ENCODE data around the gene CELA3B.
A peak's percentile ranks its signal among the peaks of the same experiment; 100 is the strongest.
"Not testable (repeated sequence)": the region's sequence is repeated elsewhere in the genome, so short reads cannot be mapped to it uniquely, and the experiment has no call there.

The CELA3B gene

GRCh38 chr1:21976703-21977239, at the start of gene CELA3B:
TSS of gene CELA3B (plus strand) at chr1:21977022. CDS start at chr1:21977040, 18 bp downstream.
- not testable (repeated sequence) for DNase-seq (ENCODE audit: low read depth)

GRCh38 chr1:21927533-21928237, 49.1 kb upstream of the CELA3B start:
- DNase-seq (ENCODE audit: low read depth) = no peak

- no peak for DNase-seq (ENCODE audit: low read depth)
Observed at GRCh38 chr1:21930080-21930571, 46.7 kb upstream of the CELA3B start.

GRCh38 chr1:21930629-21931170, 46.1 kb upstream of the CELA3B start:
- DNase-seq (ENCODE audit: low read depth) = no peak

- DNase-seq (ENCODE audit: low read depth) = peak; percentile 91
Observed at GRCh38 chr1:21931171-21932093, 45.4 kb upstream of the CELA3B start.

- peak; percentile 54 for DNase-seq (ENCODE audit: low read depth)
Observed at GRCh38 chr1:21932127-21932526, 44.7 kb upstream of the CELA3B start.

GRCh38 chr1:21933397-21934248, 43.2 kb upstream of the CELA3B start:
- DNase-seq (ENCODE audit: low read depth) = no peak

- peak; percentile 49 for DNase-seq (ENCODE audit: low read depth)
Observed at GRCh38 chr1:21935393-21935804, 41.4 kb upstream of the CELA3B start.

GRCh38 chr1:21935891-21936365, 40.9 kb upstream of the CELA3B start:
- peak; percentile 46 for DNase-seq (ENCODE audit: low read depth)

GRCh38 chr1:21936366-21937031, 40.3 kb upstream of the CELA3B start:
- peak; percentile 46 for DNase-seq (ENCODE audit: low read depth)

GRCh38 chr1:21937034-21937371, 39.8 kb upstream of the CELA3B start, which contains the start of gene HSPG2:
TSS of gene HSPG2 (minus strand) at chr1:21937310. CDS start at chr1:21937217, 93 bp downstream.
- no peak for DNase-seq (ENCODE audit: low read depth)

GRCh38 chr1:21937372-21938121, 39.3 kb upstream of the CELA3B start:
- DNase-seq (ENCODE audit: low read depth) = peak; percentile 82

- DNase-seq (ENCODE audit: low read depth) = no peak
Observed at GRCh38 chr1:21938732-21939538, 37.9 kb upstream of the CELA3B start.

- peak; percentile 97 for DNase-seq (ENCODE audit: low read depth)
Observed at GRCh38 chr1:21939650-21940374, 37.0 kb upstream of the CELA3B start.

- DNase-seq (ENCODE audit: low read depth) = no peak
Observed at GRCh38 chr1:21940492-21940891, 36.3 kb upstream of the CELA3B start.

- no peak for DNase-seq (ENCODE audit: low read depth)
Observed at GRCh38 chr1:21941370-21941769, 35.5 kb upstream of the CELA3B start.

- no peak for DNase-seq (ENCODE audit: low read depth)
Observed at GRCh38 chr1:21942464-21942863, 34.4 kb upstream of the CELA3B start.

GRCh38 chr1:21942959-21943640, 33.7 kb upstream of the CELA3B start:
- peak; percentile 74 for DNase-seq (ENCODE audit: low read depth)
